CD14-positive monocyte (primary cell): ENCODE measurements around the gene KIAA0040. TPM values are rescaled to one million over a fixed set of nuclear protein-coding genes. Genes with fewer than 3 reads are reported as not detected.
"Not testable (repeated sequence)": the region's sequence is repeated elsewhere in the genome, so short reads cannot be mapped to it uniquely, and the experiment has no call there.

Experiments used
- DNase-seq, 3 donors: peaks; one replicate each; pipeline ENCODE4 v3.0.0-alpha.2; 2011 to 2022
- H2AFZ ChIP-seq: 2 replicates; pipeline ENCODE4 v1.6.0; 2012; ENCODE audit warnings: mild to moderate bottlenecking, low read depth, low read length, inconsistent platforms; ENCODE audit not compliant: insufficient read depth, poor library complexity, severe bottlenecking
- H3K27ac ChIP-seq, 2 donors: 1 replicate in 1 of 2; 2 replicates in 1 of 2; pipeline ENCODE4 v1.5.1; 2012 to 2013; ENCODE audit warnings: low read length in 2 of 2, control low read depth in 1 of 2, inconsistent platforms in 1 of 2, low read depth in 1 of 2, mild to moderate bottlenecking in 1 of 2
- H3K27me3 ChIP-seq, 2 donors: one replicate each; pipeline versions ENCODE4 v1.6.0 to v1.6.1; 2011 to 2013; ENCODE audit warnings: low read length in 2 of 2; ENCODE audit not compliant: control insufficient read depth in 2 of 2, insufficient read depth in 2 of 2
- H3K36me3 ChIP-seq, 2 donors: replicated peaks in 1 of 2; 1 replicate in 1 of 2; 2 replicates in 1 of 2; pipeline versions ENCODE4 v1.5.1 to v1.6.1; 2012 to 2013; ENCODE audit warnings: low read length in 2 of 2, control low read depth in 1 of 2, inconsistent platforms in 1 of 2, mild to moderate bottlenecking in 1 of 2; ENCODE audit not compliant: insufficient read depth in 2 of 2, control insufficient read depth in 1 of 2
- H3K4me1 ChIP-seq, 2 donors: 1 replicate in 1 of 2; 2 replicates in 1 of 2; pipeline versions ENCODE4 v1.5.1 to v1.6.1; 2012 to 2013; ENCODE audit warnings: low read length in 2 of 2, control low read depth in 1 of 2, inconsistent platforms in 1 of 2, mild to moderate bottlenecking in 1 of 2, moderate library complexity in 1 of 2; ENCODE audit not compliant: insufficient read depth in 2 of 2, control insufficient read depth in 1 of 2
- H3K4me2 ChIP-seq: replicated peaks from 2 replicates; pipeline ENCODE3; 2012; ENCODE audit warnings: low read length, moderate library complexity, mild to moderate bottlenecking; ENCODE audit not compliant: poor library complexity, severe bottlenecking; ENCODE audit errors: extremely low read depth
- H3K4me3 ChIP-seq, 3 experiments: fragments of 200-600 bp in 1 of 3; sonication (generic) in 1 of 3; replicated peaks in 1 of 3; 1 replicate in 2 of 3; 2 replicates in 1 of 3; pipeline ENCODE4 v1.5.1; 2011 to 2013; ENCODE audit warnings: low read length in 3 of 3, mild to moderate bottlenecking in 3 of 3, control low read depth in 2 of 3, low read depth in 2 of 3, inconsistent platforms in 1 of 3, moderate library complexity in 1 of 3
- H3K79me2 ChIP-seq: 2 replicates; pipeline ENCODE4 v1.6.0; 2012; ENCODE audit warnings: mild to moderate bottlenecking, control low read depth, inconsistent platforms, low read length, moderate library complexity; ENCODE audit not compliant: insufficient read depth
- H3K9ac ChIP-seq: 2 replicates; pipeline ENCODE4 v1.6.0; 2017; ENCODE audit warnings: low read length, mild to moderate bottlenecking; ENCODE audit not compliant: insufficient read depth, poor library complexity, severe bottlenecking
- H3K9me3 ChIP-seq, 2 donors: replicated peaks in 1 of 2; 1 replicate in 1 of 2; 2 replicates in 1 of 2; pipeline versions ENCODE4 v1.5.1 to v1.6.1; 2012 to 2013; ENCODE audit warnings: low read length in 2 of 2, control low read depth in 1 of 2; ENCODE audit not compliant: control insufficient read depth in 1 of 2, insufficient read depth in 1 of 2
- H4K20me1 ChIP-seq: 2 replicates; pipeline ENCODE4 v1.6.0; 2012; ENCODE audit warnings: mild to moderate bottlenecking, low read length, control low read depth, moderate library complexity; ENCODE audit not compliant: insufficient read depth
- H3K27ac Mint-ChIP-seq, 7 donors: one replicate each; pipeline ENCODE4 v1.8.0; 2020; ENCODE audit warnings: mild to moderate bottlenecking in 7 of 7, mixed read lengths in 7 of 7, moderate library complexity in 6 of 7, inconsistent platforms in 2 of 7
- H3K27me3 Mint-ChIP-seq, 3 donors: one replicate each; pipeline ENCODE4 v1.8.0; 2021 to 2022; ENCODE audit warnings: low read depth in 3 of 3, mild to moderate bottlenecking in 3 of 3, mixed read lengths in 3 of 3, moderate library complexity in 3 of 3, inconsistent platforms in 1 of 3
- H3K36me3 Mint-ChIP-seq, 2 donors: one replicate each; pipeline ENCODE4 v1.8.0; 2020; ENCODE audit warnings: mixed read lengths in 2 of 2, inconsistent platforms in 1 of 2, mild to moderate bottlenecking in 1 of 2
- H3K4me1 Mint-ChIP-seq: one replicate; pipeline ENCODE4 v1.8.0; 2020; ENCODE audit warnings: mild to moderate bottlenecking, mixed read lengths
- H3K4me3 Mint-ChIP-seq, 2 donors: one replicate each; pipeline ENCODE4 v1.8.0; 2020; ENCODE audit warnings: mild to moderate bottlenecking in 2 of 2, mixed read lengths in 2 of 2, moderate library complexity in 1 of 2
- H3K9me3 Mint-ChIP-seq, 7 donors: one replicate each; pipeline ENCODE4 v1.8.0; 2020 to 2022; ENCODE audit warnings: mixed read lengths in 7 of 7, mild to moderate bottlenecking in 6 of 7, moderate library complexity in 6 of 7, inconsistent platforms in 2 of 7
- CTCF ChIP-seq: fragments of 200-600 bp; IDR thresholded peaks from one replicate; pipeline ENCODE4 v1.8.0; 2022; ENCODE audit warnings: antibody characterized with exemption, mild to moderate bottlenecking
- WGBS: methylation state at CpG from one replicate; pipeline ENCODE4 v1.1.5; 2013; ENCODE audit warnings: missing lambda C conversion rate; ENCODE audit not compliant: insufficient coverage; 5-methylcytosine and 5-hydroxymethylcytosine counted together
- intact Hi-C, 2 donors: fragments of 100-400 bp; cut with micrococcal nuclease; formaldehyde crosslinking; loops; one replicate each; pipeline versions ENCODE4 v1.15.0 to v1.15.1; 2023
- polyA plus RNA-seq, 3 donors: library from polyadenylated mRNA; depleted of rRNA in 1 of 3; unstranded in 2 of 3; stranded (reverse) in 1 of 3; fragments of 300-500 nt in 2 of 3; fragments of >200 nt in 1 of 3; fragmentation: Illumina TruSeq in 2 of 3; gene quantifications; 1 replicate in 2 of 3; 2 replicates in 1 of 3; pipeline ENCODE4 v1.2.3, GENCODE V29; 2012 to 2021

The KIAA0040 gene
- polyA plus RNA-seq, 3 donors = 24.0 to 35.4 (median 25.9) TPM

DNA sequence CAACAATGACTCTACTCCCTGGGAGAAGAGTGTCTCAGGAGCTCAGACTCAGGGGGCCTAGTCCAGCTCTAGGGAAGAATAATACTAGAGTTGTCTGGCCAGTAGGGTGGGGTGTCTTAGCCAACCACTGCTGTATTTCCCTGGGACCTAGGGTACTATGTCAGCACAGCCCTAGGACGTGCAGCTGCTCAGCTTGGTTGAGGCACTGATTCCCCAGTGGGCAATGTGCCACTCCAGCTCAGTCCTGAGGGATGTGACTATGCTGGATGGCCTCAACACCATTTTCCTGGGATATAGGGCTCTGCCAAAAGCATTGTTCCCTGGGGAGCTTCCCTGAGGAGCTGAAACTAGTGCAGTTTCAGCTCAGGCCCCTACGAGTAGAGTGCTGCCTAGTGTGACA is 77.6 kb downstream of the KIAA0040 start:
- DNase-seq = no peak
- Mint-ChIP-seq H3K36me3 (no peaks in the 10 kb centered on the region), H3K27me3 (peaks cover 0 to 5% (median 3%) of the 10 kb centered on the region in 3 donors), H3K4me3 (no peak overlapping the region), H3K9me3 (peaks cover 15 to 21% (median 18%) of the 10 kb centered on the region in 7 donors), H3K27ac (no peak overlapping the region), H3K4me1 (no peaks in the 10 kb centered on the region)
- Histone ChIP-seq H3K27ac (no peak overlapping the region), H3K4me2 (no peak overlapping the region), H3K4me1 (no peaks in the 10 kb centered on the region), H2AFZ (no peak overlapping the region), H4K20me1 (no peaks in the 10 kb centered on the region), H3K9ac (no peak overlapping the region), H3K36me3 (no peaks in the 10 kb centered on the region), H3K9me3 (peaks cover 4 to 6% of the 10 kb centered on the region in 2 donors), H3K4me3 (no peak overlapping the region), H3K79me2 (no peaks in the 10 kb centered on the region), H3K27me3 (no peaks in the 10 kb centered on the region)
- intact Hi-C loops = no loop called here
- WGBS = 84% methylated on average over 2 of the region's 2 CpGs
- no peak for TF ChIP-seq CTCF

GRCh38 chr1:175108331-175108820 is 84.2 kb downstream of the KIAA0040 start:
- H3K27ac Mint-ChIP-seq, H4K20me1 ChIP-seq, H3K4me2 ChIP-seq, H3K36me3 ChIP-seq, H3K36me3 Mint-ChIP-seq, H2AFZ ChIP-seq, H3K27me3 ChIP-seq, H3K9ac ChIP-seq, DNase-seq, H3K4me1 ChIP-seq, H3K27me3 Mint-ChIP-seq, H3K4me3 ChIP-seq, H3K27ac ChIP-seq, H3K4me3 Mint-ChIP-seq, intact Hi-C loops, H3K79me2 ChIP-seq, H3K4me1 Mint-ChIP-seq: not testable (repeated sequence)
- WGBS = 89% methylated on average over 9 of the region's 25 CpGs
- peaks cover 5 to 12% of the 10 kb centered on the region in 2 donors for H3K9me3 ChIP-seq
- H3K9me3 Mint-ChIP-seq = peaks cover 16 to 38% (median 24%) of the 10 kb centered on the region in 7 donors

Other genes with a start within 250 kb of the KIAA0040 start
- 10 to 100 TPM; 15.0 to 86.9 (median 74.8) TPM for gene CACYBP, start 192.8 kb downstream of the KIAA0040 start, polyA plus RNA-seq
- gene MRPS14, start 169.4 kb downstream of the KIAA0040 start, polyA plus RNA-seq = 10 to 100 TPM in 2 of 3 donors, 1 to 10 TPM in 1; 5.4 to 53.2 (median 48.1) TPM
- gene TNN, start 124.9 kb downstream of the KIAA0040 start, polyA plus RNA-seq = not detected